Measurements from ENCODE around the gene CLEC6A.
"Not testable (repeated sequence)": the region's sequence is repeated elsewhere in the genome, so short reads cannot be mapped to it uniquely, and the experiment has no call there.

CLEC6A gene

DNA sequence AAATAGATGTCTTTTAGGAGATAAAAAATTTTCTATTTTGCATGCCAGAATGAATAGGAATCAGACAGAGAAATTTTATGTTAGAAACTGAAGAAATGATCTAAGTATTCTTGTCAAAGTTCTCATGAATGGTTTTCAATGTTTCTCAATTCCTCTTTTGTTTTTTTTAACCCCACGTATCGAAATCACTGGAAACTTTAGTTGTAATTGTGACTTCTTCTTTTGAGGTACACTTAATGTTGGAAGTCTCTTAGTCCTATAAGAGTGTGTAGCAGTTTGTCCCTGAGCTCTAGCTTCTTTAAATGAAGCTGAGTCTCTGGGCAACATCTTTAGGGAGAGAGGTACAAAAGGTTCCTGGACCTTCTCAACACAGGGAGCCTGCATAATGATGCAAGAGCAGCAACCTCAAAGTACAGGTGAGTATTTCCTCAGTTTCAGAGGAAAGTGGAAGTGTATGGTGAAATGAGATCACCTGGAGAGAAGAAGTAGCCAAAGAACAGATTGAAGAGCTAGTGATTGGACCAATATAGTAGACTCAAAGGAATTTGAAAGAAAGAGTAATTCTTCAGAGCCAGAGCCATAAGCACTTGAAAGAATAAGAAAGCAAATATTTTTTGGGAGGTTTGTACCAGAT, at the start of gene CLEC6A:
Gene CLEC6A (plus strand): TSS at position 236 of the 634 bp plus-strand sequence. CDS start 150 bp downstream, at position 386.
- DNase-seq: no peak

DNA sequence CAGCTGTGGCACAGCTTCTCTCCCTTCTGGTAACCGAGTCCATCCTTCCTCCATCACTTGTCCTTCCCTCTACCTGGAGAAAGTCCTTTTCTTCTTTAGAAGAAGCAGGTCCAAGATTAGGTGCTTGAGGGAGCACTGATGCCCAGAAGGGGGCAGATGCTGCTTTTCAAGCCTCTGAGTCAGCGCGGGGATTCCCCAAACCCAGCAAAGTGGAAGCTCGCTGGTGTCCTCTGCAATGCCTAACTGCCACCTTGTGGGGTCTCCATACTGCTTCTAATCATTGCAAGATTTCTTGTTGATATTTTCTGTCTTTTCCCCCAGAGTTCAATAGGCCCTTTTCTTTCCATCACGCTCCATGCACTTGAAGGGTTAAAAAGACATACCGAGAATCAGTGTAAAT, 36.2 kb upstream of the CLEC6A start:
- DNase-seq: not testable (repeated sequence)

DNA sequence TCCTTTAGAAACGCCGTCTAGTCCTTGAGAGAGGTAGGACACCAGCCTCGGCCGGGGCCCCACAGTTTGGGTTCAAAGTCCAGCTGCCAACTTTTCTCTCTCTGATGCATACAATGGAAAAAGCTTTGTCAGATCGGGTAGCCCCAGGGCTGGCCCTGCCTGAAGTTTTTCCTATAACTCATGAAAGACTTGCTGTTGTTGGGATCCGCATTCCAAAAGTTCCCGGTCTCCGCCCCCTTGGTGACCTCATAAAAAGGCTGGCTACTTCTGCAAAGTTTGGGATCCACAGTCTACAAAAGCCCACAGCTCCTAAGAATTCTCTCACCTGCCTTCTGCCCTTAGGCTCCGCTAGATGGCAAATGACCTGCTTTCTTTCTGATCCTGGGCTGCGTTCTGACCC, 35.3 kb upstream of the CLEC6A start:
- DNase-seq: no peak

DNA sequence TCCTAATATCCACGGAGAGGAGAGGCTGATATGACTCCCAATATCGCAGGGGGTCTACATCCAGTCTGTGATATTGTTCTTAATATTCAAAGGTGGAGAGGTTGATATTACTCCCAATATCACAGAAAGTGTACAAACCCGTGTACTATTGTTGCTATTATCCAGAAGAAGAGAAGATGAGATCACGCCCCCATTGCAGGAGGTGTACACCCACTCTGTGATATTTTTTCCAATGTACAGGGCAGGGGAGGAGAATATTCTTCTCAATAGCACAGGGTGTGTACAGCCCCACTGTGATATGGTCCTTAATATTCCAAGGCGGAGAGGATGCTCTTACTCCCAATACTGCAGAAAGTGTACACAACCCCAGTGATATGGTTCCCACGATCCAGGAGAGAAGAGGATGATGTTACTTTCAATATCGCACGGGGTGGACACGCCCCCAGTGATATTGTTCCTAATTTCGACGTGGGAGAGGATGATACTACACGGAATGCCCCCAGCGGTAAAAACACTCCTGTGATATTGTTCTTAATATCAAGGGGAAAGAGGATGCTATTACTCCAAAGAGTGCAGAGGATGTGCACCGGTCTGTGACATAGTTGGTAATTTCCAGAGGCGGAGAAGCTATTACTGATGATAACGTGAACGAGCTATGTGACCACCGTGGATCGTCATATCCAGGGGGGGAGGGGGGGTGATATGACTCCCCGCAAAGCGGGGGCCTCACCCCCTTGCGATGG, 11.1 kb upstream of the CLEC6A start:
- not testable (repeated sequence) for DNase-seq

DNA sequence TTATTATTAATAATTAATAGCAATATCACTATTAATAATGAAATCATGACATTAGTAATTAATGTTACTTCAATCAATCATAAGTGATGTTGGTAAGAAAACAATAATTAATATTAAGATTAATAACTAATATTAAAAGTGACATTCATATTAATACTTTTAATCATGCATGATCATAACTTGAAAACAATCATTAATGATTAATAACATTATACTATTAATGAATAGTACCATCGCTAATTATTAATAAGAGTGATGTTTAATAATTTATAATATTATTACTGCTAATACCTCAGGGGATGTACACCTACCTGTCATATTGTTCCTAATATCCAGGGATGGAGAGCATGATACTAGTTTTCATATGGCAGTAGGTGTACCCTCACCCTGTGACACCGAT, 10.0 kb upstream of the CLEC6A start:
- DNase-seq: no peak

DNA sequence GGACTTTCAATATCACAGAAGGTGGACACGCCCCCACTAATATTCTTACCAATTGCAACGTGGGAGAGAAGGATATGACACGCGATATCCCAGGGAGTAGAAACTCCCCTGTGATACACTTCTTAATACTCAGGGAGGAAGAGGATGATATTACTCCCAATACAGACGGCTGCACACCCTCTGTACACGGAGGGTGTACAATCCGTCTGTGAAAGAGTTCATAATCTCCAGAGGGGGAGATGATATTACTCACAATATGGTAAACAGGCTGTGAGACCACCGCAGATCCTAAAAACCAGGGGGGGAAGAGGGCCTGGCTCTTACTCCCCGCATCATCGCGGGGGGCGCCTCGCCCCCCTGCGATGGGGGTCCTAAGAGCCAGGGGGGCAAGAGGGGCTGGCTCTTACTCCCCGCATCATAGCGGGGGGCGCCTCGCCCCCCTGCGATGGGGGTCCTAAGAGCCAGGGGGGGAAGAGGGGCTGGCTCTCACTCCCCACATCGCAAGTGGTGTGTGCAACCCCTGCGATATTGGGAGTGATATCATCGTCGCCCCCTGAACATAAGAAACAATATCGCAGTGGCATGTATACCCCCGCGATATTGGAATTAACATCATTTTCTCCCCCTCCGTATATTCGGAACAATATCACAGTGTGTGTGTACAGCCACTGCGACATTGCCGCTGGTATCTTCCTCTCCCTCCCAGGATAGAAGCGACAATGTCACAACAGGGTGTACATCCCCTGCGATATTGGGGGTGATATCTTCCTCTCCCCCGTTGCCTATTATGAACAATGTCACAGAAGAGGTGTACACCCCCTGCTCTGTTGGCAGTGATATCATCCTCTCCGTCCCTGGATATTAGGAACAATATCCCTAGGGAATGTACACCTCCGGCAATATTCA, 8.9 kb upstream of the CLEC6A start:
- no peak for DNase-seq

DNA sequence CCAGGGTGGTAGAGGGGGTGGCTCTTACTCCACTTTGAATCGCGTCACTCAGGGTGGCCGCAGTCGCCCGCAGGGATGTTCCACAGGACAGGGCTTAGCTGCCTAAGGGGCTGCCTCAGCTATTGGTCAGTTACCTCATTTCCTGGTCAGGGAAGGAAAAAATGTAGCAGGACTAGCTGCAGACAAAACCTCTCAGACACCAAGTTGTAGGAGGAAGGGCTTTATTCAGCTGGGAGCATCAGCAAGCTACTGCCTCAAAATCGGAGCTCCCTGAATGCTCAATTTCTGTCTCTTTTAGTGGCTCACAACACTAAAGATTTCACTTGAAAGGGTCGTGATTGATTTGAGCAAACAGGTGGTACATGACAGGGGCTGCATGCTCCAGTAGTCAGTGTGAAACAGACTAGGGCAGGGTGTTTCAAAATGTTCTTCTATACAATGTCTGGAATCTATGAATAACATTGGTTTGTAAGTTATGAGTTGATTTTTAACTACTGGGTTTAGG, 6.4 kb upstream of the CLEC6A start:
- DNase-seq: no peak

DNA sequence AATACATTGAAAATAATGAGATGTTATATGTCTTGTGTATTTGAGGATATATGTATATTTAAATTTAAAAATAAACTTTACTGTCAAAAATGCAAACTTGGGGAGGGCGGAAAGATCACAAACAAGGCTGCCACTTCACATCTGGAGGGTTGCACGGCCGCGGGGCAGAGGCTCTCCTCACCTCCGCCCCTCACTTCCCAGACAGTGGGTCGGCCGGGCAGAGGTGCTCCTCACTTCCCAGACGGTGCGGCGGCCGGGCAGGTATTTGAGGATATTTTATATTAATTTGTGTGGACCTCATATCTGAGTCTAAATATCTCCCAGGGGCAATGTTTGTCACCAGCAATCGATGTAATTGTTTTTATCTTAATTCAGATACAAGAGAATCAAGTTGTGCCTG, 3.7 kb upstream of the CLEC6A start:
- no peak for DNase-seq

DNA sequence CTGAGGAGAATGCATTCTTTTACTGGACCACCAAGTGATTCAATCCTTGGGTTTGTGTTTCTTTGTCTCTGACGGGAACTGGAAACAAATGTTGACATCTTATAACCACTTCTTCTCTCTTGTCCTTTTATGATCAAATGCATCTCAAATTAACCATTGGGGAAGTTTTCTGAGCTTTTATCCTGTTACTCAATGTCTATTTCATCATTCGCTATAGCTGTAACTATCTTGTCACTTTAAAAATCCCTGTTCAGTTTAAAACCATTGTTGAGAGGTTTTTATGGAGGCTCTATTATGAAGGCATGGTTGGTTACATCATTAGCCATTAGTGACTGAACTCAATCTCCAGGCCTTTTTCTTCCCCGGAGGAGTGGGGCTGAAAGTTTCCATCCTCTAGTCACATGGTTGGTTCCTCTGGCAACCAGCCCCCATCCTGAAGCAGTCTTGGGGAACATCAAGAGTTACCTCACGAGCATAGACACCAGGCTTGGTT, 2.7 kb upstream of the CLEC6A start:
- no peak for DNase-seq

DNA sequence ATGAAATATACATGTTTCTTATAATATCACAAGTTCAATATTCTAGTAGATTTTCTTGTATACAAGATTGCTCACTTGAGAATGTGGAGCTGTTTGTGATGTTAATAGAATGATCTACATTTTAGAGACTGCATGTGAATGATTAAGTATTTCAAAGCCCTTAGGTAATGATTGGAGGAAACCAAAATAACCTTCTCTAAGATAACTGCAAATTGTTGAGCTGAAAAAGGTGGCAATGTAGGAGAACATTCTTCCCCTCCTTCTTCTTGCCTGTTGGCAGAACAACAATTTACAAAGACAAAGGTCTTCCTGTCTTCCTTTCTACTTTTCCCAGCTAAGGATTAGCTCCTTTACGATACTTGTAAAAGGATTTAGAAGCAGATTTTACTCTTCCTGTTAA, 2.0 kb upstream of the CLEC6A start:
- DNase-seq: no peak

DNA sequence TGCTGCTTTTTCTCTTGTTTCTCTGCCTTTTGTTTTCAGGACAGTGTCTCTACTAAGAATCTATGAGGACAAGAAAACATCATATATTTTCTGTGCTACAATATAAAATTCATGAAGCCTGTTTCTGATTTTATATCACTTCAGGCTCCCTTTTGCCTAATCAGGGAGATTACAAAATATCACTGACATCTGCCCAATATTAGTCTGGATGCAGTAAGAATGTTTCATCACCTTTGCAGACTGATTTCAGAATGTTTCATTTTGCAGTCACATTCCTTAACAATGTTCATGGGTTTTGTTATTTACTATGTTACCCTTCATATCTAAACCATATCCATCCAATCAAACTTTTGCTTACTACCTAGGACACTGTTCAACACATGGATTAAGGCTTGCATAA, 491 bp upstream of the CLEC6A start:
- DNase-seq: no peak

DNA sequence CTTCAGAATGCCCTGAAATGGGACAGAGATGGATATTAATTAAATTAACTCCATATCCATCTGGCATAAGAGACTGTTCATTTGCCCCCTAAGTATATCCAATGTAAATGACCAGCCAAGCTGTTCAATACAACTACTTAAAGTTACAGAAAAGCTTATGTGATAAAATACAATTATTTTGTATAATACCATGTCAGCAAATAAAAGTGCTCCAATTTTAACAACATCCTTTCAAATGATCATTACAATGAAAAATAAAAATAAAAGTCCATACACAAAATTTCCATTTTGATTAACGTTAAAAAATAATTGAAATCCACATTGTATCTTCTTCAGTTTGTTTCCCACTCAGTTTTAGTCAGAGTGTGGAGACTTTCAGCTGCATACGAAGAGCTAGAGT, 5.7 kb downstream of the CLEC6A start:
- no peak for DNase-seq

DNA sequence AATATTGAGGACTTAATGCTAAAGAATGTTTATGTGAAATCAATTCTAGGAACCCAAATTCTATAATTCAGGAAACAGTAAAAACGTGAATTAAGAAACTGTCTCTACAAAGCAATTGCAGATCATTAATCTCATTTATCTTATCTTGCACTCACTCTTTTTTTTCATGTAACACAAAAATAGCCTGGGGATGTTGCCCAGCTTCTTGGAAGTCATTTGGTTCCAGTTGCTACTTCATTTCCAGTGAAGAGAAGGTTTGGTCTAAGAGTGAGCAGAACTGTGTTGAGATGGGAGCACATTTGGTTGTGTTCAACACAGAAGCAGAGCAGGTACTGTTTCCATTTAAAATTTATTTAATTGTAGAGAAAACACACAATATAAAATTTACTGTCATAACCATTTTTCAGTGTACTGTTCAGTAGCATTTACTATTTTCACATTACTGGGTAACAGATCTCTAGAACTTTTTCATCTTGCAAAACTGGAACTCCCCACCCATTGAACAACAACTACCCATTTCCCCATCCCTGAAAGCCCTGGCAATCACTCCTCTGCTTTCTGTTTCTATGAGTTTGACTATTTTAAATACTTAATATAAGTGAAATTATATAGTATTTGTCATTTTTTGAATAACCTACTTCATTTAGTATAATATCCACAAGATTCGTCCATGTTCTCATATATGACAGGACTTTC, 9.7 kb downstream of the CLEC6A start:
- no peak for DNase-seq

DNA sequence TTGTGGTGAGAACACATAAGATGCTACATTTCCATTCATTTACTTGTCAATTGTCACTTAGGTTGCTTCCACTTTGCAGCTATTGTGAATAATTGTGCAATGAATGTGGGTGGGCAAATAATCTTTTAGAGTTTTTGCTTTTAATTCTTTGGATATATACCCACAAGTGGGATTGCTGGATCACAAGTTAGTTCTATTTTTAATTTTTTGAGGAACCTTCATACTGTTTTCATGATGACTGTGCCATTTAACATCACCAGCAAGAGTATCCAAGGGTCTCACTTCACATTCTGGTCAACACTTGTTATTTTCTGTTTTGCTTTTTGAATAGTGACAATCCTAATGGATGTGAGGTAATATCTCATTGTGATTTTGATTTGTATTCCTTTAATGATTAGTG, 10.5 kb downstream of the CLEC6A start:
- no peak for DNase-seq

DNA sequence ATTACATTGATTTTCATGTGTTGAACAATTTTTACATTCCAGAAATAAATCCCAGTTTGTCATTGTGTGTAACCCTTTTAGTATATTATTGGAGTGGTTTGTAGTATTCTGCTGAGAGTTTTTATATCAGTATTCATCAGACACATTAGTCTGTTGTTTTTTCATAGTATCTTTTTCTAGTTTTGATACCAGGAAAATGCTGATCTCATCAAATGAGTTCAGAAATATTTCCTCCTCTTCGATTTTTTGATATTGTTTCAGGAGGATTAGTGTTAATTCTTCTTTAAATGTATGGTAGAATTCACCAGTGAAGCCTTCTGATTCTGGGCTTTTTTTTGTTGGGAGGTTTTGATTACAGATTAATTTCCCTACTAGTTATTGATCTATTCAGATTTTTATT, 15.3 kb downstream of the CLEC6A start:
- no peak for DNase-seq

DNA sequence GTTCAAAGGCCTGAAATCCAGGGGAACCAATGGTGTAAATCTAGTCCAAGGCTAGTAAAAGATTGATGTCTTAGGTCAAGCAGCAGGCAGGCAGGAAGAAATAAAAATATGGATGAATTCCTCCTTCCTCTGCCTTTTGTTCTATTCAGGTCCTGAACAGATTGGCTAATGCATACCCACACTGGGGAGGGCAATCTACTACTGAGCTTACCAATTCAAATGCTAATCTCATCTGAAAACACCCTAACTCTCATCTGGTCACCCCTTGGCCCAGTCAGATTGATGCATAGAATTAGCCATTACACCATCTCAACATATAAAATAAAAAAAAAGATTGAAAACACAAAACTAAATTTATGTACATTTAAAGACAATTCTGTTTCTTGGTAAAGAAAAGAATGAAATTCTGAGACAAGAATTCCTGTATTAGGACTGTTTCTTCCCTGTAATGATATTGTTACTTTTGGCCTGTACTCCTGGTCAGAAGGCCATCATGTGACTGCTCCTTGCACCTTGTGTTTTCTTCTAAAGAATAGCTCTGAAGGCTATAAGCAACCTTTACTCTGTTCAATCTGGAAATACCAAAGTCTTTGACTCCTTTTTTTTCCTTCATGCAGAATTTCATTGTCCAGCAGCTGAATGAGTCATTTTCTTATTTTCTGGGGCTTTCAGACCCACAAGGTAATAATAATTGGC, 19.9 kb downstream of the CLEC6A start:
- DNase-seq: no peak

DNA sequence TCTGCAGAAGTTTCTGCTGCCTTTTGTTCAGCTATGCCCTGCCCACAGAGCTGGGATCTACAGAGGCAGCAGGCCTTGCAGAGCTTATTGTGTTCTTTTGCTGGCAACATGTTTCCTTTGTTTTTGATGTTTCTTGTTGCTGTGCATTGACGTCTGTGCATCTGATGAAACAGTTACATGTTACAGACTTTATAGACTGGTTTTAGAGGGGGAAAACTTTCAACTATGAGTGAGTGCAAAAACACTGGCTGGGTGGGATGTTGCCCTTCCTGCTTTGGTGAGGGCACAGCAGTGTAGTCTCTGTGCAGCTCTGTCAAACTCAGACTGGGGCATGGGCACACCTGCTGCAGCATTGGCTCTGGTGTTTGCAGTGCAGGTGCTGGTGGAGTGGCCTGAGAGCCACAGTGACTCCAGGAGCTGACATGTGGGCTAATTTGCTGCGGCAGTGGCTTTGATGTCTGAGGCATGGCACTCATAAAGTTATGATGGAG, 26.9 kb downstream of the CLEC6A start:
- no peak for DNase-seq

DNA sequence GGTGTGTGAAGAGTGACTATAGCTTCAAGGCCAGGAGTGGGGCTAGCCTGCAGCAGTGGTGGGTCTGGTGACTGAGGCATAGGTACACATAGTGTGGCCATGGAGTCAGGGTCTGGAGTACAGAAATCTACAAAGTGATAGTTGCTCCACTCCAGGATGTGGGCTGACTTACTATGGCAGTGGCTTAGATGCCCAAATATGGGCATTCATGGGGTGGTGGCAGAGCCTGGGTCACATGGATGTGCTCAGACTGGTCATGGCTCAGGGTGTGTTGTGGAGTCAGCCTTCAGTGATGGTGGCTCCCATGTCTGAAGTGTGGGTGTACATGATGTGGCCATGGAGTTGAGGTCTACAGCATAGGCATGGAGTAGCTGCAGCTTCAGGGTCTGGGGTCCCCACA, 27.3 kb downstream of the CLEC6A start:
- DNase-seq: no peak

DNA sequence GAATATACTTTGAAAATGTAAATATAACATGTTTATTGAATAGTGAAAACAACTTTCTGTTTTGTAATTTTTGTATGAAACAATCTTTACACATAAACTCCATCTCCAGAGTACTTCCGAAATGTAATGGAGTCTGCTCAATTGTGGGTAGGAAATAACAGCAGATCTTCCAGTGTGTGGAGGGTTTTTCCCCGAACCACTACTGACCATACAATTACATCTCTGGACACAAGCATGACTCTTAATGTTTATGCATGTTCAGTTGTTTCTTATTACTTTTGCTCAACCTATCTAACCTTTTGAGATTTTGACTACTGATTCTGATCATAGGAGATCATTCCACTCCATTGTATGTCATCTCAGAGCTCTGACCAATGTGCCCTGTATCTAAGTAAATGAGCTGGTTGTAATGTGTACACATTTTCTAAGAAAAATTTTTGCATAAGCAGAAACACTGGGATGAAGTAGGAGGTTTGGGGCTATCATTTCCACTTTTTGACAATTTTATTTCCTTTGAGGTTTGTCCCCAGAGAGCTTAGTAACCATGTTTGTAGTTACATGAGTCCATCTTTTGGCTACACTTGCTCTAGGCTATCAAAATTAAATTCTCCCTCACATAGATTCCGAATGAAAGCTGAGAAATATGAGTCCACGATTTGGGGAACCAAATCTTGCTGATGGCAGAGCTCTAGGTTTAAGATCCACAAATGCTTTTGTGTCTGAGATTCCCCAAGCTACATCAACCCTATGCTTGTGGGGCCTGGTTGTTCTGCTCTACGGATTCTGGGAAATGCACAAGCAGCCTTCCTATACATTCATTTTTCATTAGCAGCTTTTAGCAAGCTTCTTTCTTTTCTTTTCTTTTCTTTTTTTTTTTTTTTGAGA, 36.1 kb downstream of the CLEC6A start:
- no peak for DNase-seq

DNA sequence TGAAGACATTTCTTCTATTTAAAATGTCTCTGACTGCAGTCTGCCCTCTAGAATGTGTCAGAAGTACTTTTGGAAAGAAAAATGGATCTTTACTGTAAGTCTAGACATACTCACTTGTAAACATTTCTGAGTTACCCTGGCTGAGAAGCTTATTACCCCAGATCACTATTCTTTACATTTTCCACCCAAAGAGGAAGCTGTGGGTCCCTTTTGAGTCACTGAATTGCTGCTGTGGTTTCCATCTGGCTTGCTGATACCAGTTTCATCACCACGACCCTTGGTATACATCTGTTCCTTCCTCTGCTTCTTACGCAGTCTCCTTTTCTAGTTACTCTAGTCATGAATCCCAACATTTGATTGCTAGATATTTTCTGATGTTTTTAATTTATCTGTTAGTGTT, 37.3 kb downstream of the CLEC6A start:
- no peak for DNase-seq

DNA sequence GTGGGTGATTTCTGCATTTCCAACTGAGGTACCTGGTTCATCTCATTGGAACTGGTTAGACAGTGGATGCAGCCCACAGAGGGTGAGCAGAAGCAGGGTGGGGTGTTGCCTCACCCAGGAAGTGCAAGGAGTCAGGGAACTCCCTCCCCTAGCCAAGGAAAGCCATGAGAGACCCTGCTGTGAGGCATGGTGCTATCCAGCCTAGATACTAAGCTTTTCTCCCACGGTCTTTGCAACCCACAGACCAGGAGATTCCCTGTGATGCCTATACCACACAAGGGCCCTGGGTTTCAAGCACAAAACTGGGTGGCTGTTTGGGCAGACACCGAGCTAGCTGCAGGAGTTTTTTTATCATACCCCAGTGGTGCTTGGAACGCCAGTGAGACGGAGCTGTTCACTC, 39.9 kb downstream of the CLEC6A start:
- DNase-seq: not testable (repeated sequence)
